ENCODE measurements around the gene RFTN1. TPM values are rescaled to one million over a fixed set of nuclear protein-coding genes. Genes with fewer than 3 reads are reported as not detected.
A peak's percentile ranks its signal among the peaks of the same experiment; 100 is the strongest.

The RFTN1 gene
- polyA plus RNA-seq, 3 donors: 17.4 to 28.0 (median 27.2) TPM

DNA sequence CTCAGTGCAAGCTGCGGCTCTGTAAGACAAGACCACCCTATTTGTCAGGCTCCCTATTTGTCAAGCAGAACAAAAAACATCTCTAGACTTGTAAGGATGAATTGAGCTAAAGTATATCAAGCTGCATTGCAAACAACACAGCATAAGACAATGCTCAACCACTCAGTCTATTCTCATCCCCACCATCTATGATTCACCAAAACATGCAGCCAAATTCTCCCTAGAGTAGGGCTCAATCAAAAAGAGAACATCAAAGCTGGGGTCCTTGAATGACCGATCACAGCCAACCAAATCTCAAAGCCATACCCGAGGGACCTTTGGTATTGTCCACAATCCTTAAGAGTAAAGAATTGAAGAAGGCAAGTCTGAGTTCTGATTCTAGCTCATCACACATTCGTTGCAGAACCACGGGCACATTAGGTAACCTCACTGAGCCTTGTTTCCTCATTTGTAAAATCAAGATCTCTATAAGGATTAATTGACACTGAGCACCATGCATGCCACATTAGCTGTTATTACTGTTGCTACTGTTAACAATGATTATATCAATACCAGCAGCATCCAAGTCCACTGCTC, 31.2 kb downstream of the RFTN1 start:
- peaks cover 0 to 3% (median 0%) of the 10 kb centered on the region in 3 donors for H3K27me3 Mint-ChIP-seq (ENCODE audit: low read depth in 3 of 3)
- intact Hi-C loops (cut with micrococcal nuclease): no loop called here
- H3K9me3 Mint-ChIP-seq: peaks cover 0 to 2% (median 0%) of the 10 kb centered on the region in 7 donors
- Histone ChIP-seq H3K27me3 (ENCODE audit: control insufficient read depth in 2 of 2, insufficient read depth in 2 of 2, low read length in 2 of 2) (no peaks in the 10 kb centered on the region), H3K9ac (ENCODE audit: insufficient read depth, low read length, poor library complexity, severe bottlenecking) (peak overlapping the region; percentile 25), H3K27ac (ENCODE audit: low read depth in 1 of 2, low read length in 2 of 2) (peak overlapping the region; percentile 81 to 84), H3K79me2 (ENCODE audit: insufficient read depth, low read length) (peaks cover 13% of the 10 kb centered on the region), H3K36me3 (replicated peaks in 1 of 2; ENCODE audit: control insufficient read depth in 1 of 2, insufficient read depth in 2 of 2, low read length in 2 of 2) (peaks cover 0 to 23% of the 10 kb centered on the region in 2 donors), H3K4me3 (replicated peaks in 1 of 3; ENCODE audit: low read depth in 2 of 3, low read length in 3 of 3) (peak overlapping the region; percentile 13 to 62 (median 17)), H4K20me1 (ENCODE audit: insufficient read depth, low read length) (no peaks in the 10 kb centered on the region), H3K4me2 (replicated peaks; ENCODE audit: extremely low read depth, low read length, poor library complexity, severe bottlenecking) (peak overlapping the region; percentile 69), H3K9me3 (replicated peaks in 1 of 2; ENCODE audit: control insufficient read depth in 1 of 2, insufficient read depth in 1 of 2, low read length in 2 of 2) (no peaks in the 10 kb centered on the region), H2AFZ (ENCODE audit: insufficient read depth, low read depth, low read length, poor library complexity, severe bottlenecking) (peak overlapping the region; percentile 63), H3K4me1 (ENCODE audit: control insufficient read depth in 1 of 2, insufficient read depth in 2 of 2, low read length in 2 of 2) (peaks cover 24 to 35% of the 10 kb centered on the region in 2 donors)
- DNase-seq: peak in 2 of 3 donors; percentile 53 to 58
- H3K4me3 Mint-ChIP-seq: peak overlapping the region; percentile 68 to 89
- peaks cover 44% of the 10 kb centered on the region for H3K4me1 Mint-ChIP-seq
- 0% methylated on average over 1 of the region's 5 CpGs for WGBS (ENCODE audit: insufficient coverage)
- TF ChIP-seq, protein P1, sequence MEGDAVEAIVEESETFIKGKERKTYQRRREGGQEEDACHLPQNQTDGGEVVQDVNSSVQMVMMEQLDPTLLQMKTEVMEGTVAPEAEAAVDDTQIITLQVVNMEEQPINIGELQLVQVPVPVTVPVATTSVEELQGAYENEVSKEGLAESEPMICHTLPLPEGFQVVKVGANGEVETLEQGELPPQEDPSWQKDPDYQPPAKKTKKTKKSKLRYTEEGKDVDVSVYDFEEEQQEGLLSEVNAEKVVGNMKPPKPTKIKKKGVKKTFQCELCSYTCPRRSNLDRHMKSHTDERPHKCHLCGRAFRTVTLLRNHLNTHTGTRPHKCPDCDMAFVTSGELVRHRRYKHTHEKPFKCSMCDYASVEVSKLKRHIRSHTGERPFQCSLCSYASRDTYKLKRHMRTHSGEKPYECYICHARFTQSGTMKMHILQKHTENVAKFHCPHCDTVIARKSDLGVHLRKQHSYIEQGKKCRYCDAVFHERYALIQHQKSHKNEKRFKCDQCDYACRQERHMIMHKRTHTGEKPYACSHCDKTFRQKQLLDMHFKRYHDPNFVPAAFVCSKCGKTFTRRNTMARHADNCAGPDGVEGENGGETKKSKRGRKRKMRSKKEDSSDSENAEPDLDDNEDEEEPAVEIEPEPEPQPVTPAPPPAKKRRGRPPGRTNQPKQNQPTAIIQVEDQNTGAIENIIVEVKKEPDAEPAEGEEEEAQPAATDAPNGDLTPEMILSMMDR (IDR thresholded peaks at IDR 0.05): no peak
- peak overlapping the region; percentile 81 to 95 (median 94) for H3K27ac Mint-ChIP-seq
- peaks cover 30 to 38% of the 10 kb centered on the region in 2 donors for H3K36me3 Mint-ChIP-seq

DNA sequence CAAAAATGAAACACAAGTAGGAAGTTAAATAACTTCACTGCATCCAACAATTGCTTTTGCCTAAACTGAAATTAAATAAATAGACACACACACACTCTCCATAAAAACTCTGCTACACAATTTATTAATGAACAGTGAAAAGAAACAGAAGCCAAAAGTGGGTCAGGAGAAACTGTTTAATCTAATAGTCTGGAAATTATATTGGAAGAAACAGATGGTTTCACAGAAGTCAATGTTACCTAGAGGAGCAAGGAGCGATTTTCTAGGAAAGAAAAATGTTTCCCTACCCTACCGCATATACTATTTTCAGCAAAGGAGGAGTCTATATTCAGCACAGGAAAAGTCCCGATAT, 32.0 kb downstream of the RFTN1 start:
- Histone ChIP-seq H3K27ac (ENCODE audit: low read depth in 1 of 2, low read length in 2 of 2) (peak overlapping the region; percentile 81 to 84), H3K9me3 (replicated peaks in 1 of 2; ENCODE audit: control insufficient read depth in 1 of 2, insufficient read depth in 1 of 2, low read length in 2 of 2) (no peaks in the 10 kb centered on the region), H3K79me2 (ENCODE audit: insufficient read depth, low read length) (peaks cover 13% of the 10 kb centered on the region), H4K20me1 (ENCODE audit: insufficient read depth, low read length) (no peaks in the 10 kb centered on the region), H3K9ac (ENCODE audit: insufficient read depth, low read length, poor library complexity, severe bottlenecking) (peak overlapping the region; percentile 25), H2AFZ (ENCODE audit: insufficient read depth, low read depth, low read length, poor library complexity, severe bottlenecking) (peak overlapping the region; percentile 63), H3K36me3 (replicated peaks in 1 of 2; ENCODE audit: control insufficient read depth in 1 of 2, insufficient read depth in 2 of 2, low read length in 2 of 2) (peaks cover 0 to 15% of the 10 kb centered on the region in 2 donors), H3K4me1 (ENCODE audit: control insufficient read depth in 1 of 2, insufficient read depth in 2 of 2, low read length in 2 of 2) (peaks cover 24 to 35% of the 10 kb centered on the region in 2 donors), H3K27me3 (ENCODE audit: control insufficient read depth in 2 of 2, insufficient read depth in 2 of 2, low read length in 2 of 2) (no peaks in the 10 kb centered on the region), H3K4me3 (replicated peaks in 1 of 3; ENCODE audit: low read depth in 2 of 3, low read length in 3 of 3) (peak overlapping the region; percentile 10 to 62 (median 30)), H3K4me2 (replicated peaks; ENCODE audit: extremely low read depth, low read length, poor library complexity, severe bottlenecking) (peak overlapping the region; percentile 69)
- peak overlapping the region; percentile 81 to 95 (median 91) for H3K27ac Mint-ChIP-seq
- peaks cover 0 to 2% (median 0%) of the 10 kb centered on the region in 7 donors for H3K9me3 Mint-ChIP-seq
- 0% methylated on average over 2 of the region's 3 CpGs for WGBS (ENCODE audit: insufficient coverage)
- peaks cover 47% of the 10 kb centered on the region for H3K4me1 Mint-ChIP-seq
- DNase-seq: no peak
- peaks cover 0 to 3% (median 0%) of the 10 kb centered on the region in 3 donors for H3K27me3 Mint-ChIP-seq (ENCODE audit: low read depth in 3 of 3)
- intact Hi-C loops (cut with micrococcal nuclease): no loop called here
- TF ChIP-seq, protein P1 (IDR thresholded peaks at IDR 0.05): no peak
- peaks cover 35 to 38% of the 10 kb centered on the region in 2 donors for H3K36me3 Mint-ChIP-seq
- H3K4me3 Mint-ChIP-seq: peak overlapping the region; percentile 60 to 85
